HL-60 (cell line): Measurements from ENCODE around the gene CAMKK1.

Experiments
- DNase-seq, 2 experiments: peaks; one replicate each; pipeline ENCODE4 v3.0.0-alpha.2; 2010 to 2020; ENCODE audit warnings: low read depth in 1 of 2, low spot score in 1 of 2
- H3K27ac ChIP-seq: fragments of 250-450 bp; sonication (Bioruptor Pico); replicated peaks from 2 replicates; pipeline ENCODE4 v1.5.1; 2020; ENCODE audit warnings: mild to moderate bottlenecking, moderate library complexity
- H3K27me3 ChIP-seq: fragments of 250-450 bp; sonication (Bioruptor Pico); 2 replicates; pipeline ENCODE4 v1.5.1; 2021; ENCODE audit warnings: mild to moderate bottlenecking, moderate library complexity; ENCODE audit not compliant: insufficient read depth, poor library complexity, severe bottlenecking
- H3K4me3 ChIP-seq: replicated peaks from 2 replicates; pipeline ENCODE4 v1.5.1; 2011; ENCODE audit warnings: mild to moderate bottlenecking, control low read depth, low read length; ENCODE audit not compliant: insufficient read depth
- CTCF ChIP-seq: IDR thresholded peaks from one replicate; pipeline ENCODE4 v1.5.1; 2011; ENCODE audit warnings: low read length, control low read depth, inconsistent platforms; ENCODE audit not compliant: insufficient read depth
- GABPA ChIP-seq: IDR thresholded peaks from 2 replicates; pipeline ENCODE4 v1.6.1; 2012; ENCODE audit warnings: low read depth
- POLR2AphosphoS5 ChIP-seq: IDR thresholded peaks from 2 replicates; pipeline ENCODE4 v1.6.1; 2012; ENCODE audit warnings: low read depth
- SPI1 ChIP-seq: IDR thresholded peaks from 2 replicates; pipeline ENCODE4 v1.6.1; 2012; ENCODE audit warnings: low read depth, mild to moderate bottlenecking, borderline replicate concordance
- TF ChIP-seq, protein P1 (sequence below): IDR thresholded peaks from 2 replicates; pipeline ENCODE4 v1.6.1; 2012; ENCODE audit warnings: low read depth; ENCODE audit not compliant: insufficient replicate concordance

CAMKK1 gene

DNA sequence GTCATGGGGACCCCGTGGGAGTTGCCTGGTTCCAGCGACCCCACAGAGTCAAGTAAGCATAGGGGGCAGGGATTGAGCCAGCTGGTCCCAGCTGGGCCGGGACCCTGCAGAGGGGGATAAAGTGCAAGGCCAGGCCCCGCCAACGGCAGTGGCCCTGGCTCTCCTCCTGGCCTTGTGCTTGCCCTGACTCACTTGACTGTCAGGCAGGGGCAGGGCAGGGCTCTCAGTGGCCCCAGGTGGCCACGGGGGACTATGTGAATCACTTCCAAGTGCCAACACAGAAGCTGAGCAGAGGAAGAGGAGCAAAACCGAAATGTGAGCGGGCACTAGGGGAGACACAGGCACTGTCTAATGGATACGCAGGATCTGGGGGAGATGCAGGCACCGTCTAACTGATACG lies 25.2 kb downstream of the CAMKK1 start:
- Histone ChIP-seq H3K27ac (no peak overlapping the region), H3K4me3 (no peak overlapping the region), H3K27me3 (no peaks in the 10 kb centered on the region)
- DNase-seq: no peak
- TF ChIP-seq CTCF: no peak
- TF ChIP-seq POLR2AphosphoS5: no peak
- no peak for TF ChIP-seq SPI1
- TF ChIP-seq, protein P1, sequence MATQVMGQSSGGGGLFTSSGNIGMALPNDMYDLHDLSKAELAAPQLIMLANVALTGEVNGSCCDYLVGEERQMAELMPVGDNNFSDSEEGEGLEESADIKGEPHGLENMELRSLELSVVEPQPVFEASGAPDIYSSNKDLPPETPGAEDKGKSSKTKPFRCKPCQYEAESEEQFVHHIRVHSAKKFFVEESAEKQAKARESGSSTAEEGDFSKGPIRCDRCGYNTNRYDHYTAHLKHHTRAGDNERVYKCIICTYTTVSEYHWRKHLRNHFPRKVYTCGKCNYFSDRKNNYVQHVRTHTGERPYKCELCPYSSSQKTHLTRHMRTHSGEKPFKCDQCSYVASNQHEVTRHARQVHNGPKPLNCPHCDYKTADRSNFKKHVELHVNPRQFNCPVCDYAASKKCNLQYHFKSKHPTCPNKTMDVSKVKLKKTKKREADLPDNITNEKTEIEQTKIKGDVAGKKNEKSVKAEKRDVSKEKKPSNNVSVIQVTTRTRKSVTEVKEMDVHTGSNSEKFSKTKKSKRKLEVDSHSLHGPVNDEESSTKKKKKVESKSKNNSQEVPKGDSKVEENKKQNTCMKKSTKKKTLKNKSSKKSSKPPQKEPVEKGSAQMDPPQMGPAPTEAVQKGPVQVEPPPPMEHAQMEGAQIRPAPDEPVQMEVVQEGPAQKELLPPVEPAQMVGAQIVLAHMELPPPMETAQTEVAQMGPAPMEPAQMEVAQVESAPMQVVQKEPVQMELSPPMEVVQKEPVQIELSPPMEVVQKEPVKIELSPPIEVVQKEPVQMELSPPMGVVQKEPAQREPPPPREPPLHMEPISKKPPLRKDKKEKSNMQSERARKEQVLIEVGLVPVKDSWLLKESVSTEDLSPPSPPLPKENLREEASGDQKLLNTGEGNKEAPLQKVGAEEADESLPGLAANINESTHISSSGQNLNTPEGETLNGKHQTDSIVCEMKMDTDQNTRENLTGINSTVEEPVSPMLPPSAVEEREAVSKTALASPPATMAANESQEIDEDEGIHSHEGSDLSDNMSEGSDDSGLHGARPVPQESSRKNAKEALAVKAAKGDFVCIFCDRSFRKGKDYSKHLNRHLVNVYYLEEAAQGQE: no peak
- TF ChIP-seq GABPA: no peak

GRCh38 chr17:3867106-3867505 lies 25.7 kb downstream of the CAMKK1 start:
- Histone ChIP-seq H3K27ac (no peak overlapping the region), H3K27me3 (no peaks in the 10 kb centered on the region), H3K4me3 (no peak overlapping the region)
- no peak for DNase-seq
- TF ChIP-seq POLR2AphosphoS5 (no peak), GABPA (no peak), CTCF (no peak), SPI1 (no peak)
- TF ChIP-seq, protein P1: no peak

DNA sequence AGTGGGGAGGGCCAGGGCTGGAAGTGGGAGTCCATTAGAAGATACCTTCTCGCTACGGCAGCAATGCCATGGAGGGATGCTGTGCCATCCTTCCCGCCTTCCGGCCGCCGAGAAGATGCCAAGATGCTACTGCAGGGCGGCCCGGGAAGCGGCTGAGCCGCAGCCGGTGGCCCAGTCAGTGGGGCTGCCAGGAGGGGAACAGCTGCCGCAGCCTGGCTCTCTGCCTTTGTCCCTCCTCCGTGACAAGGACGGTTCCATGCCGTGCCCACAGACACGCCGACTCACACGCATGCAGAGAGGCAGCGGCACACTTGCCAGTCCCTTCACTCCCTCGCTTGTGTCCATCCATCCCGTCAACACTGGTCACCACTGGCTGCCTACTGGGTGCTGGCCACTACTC lies 26.6 kb downstream of the CAMKK1 start:
- TF ChIP-seq, protein P1: no peak
- TF ChIP-seq GABPA (no peak), CTCF (no peak), POLR2AphosphoS5 (no peak), SPI1 (no peak)
- Histone ChIP-seq H3K27ac (no peak overlapping the region), H3K27me3 (no peaks in the 10 kb centered on the region), H3K4me3 (no peak overlapping the region)
- DNase-seq: no peak
